ENCODE results near the gene IL5RA. TPM values are rescaled to one million over a fixed set of nuclear protein-coding genes. Genes with fewer than 3 reads are reported as not detected.

The IL5RA gene
- total and polyA plus RNA-seq, 10 of the 15 experiments (the other 5 are each of a cell fraction or from before 2014, with no cell fraction given): 0.04 to 0.53 (median 0.14) TPM; not detected in 6

- in situ Hi-C loops (cut with MboI): no loop called here
- Histone ChIP-seq H3K4me2 (ENCODE audit: control insufficient read depth, insufficient read depth) (peak overlapping the region; percentile 68), H3K4me3 (no peak overlapping the region), H3K27me3 (replicated peaks in 1 of 2; ENCODE audit: control insufficient read depth in 2 of 2, insufficient read depth in 2 of 2, low read length in 1 of 2) (no peaks in the 10 kb centered on the region), H3K36me3 (ENCODE audit: control insufficient read depth in 2 of 2, insufficient read depth in 2 of 2, low read length in 1 of 2) (no peaks in the 10 kb centered on the region), H3K9me3 (replicated peaks; ENCODE audit: control insufficient read depth, insufficient read depth, low read length) (no peaks in the 10 kb centered on the region), H2AFZ (ENCODE audit: control insufficient read depth, low read depth, low read length) (peak overlapping the region; percentile 30), H4K20me1 (ENCODE audit: control insufficient read depth, insufficient read depth) (no peaks in the 10 kb centered on the region), H3K4me1 (ENCODE audit: control insufficient read depth, insufficient read depth, low read length) (peaks cover 26% of the 10 kb centered on the region), H3K27ac (ENCODE audit: control insufficient read depth, insufficient read depth) (peak overlapping the region; percentile 42; the same call in 1 of the 2 replicates), H3K9ac (ENCODE audit: control insufficient read depth, insufficient read depth, low read length) (no peak overlapping the region), H3K79me2 (ENCODE audit: control insufficient read depth, insufficient read depth, low read length) (no peaks in the 10 kb centered on the region)
- DNase-seq (ENCODE audit: low read depth, low spot score): no peak
- 27% methylated on average over 11 of the region's 11 CpGs for WGBS (ENCODE audit: insufficient coverage, insufficient replicate concordance, low lambda C conversion rate, missing lambda C conversion rate)
- FAIRE-seq: peak; percentile 70
- POLR2A ChIA-PET: no interaction called here
- ATAC-seq: peak; percentile 88
- no TSS peak for BruUV-seq (replicated peaks)
- RAD21 ChIA-PET (ENCODE audit: unreplicated experiment): no interaction called here
- intact Hi-C loops (cut with micrococcal nuclease; ENCODE audit: unreplicated experiment): no loop called here
- SMC1A ChIA-PET (ENCODE audit: uncharacterized antibody, unreplicated experiment): interaction anchor here (0.6 to 1.6 kb wide), 3 partner anchors 11 to 27 kb away, joined by 3 to 5 read pairs (median 4); no protein-coding TSS in a partner anchor
- CTCF ChIA-PET: no interaction called here
- no peak for TF ChIP-seq PKNOX1 (IDR thresholded peaks at IDR 0.05)
- no peak for TF ChIP-seq TCF7 (IDR thresholded peaks at IDR 0.05; ENCODE audit: borderline replicate concordance)
- TF ChIP-seq RCOR1 (conservative IDR thresholded peaks at IDR 0.05; ENCODE audit: low read depth, low read length): no peak
- no peak for TF ChIP-seq KDM1A (IDR thresholded peaks at IDR 0.05; ENCODE audit: borderline replicate concordance)
- peak; percentile 35; the same call in 1 of the 2 replicates for TF ChIP-seq NR2F1 (conservative IDR thresholded peaks at IDR 0.05)
- TF ChIP-seq EP300 (IDR thresholded peaks at IDR 0.05; ENCODE audit: borderline replicate concordance in 1 of 2, control insufficient read depth in 1 of 2, low read depth in 2 of 2, low read length in 2 of 2): peak in 1 of 2 experiments; percentile 73; a peak in 2 of 4 replicates
- no peak for TF ChIP-seq FOXM1 (IDR thresholded peaks at IDR 0.05; ENCODE audit: low read depth, low read length)
- TF ChIP-seq ATF7 (IDR thresholded peaks at IDR 0.05; ENCODE audit: low read depth): peak; percentile 73
- TF ChIP-seq ASH2L (IDR thresholded peaks at IDR 0.05; ENCODE audit: borderline replicate concordance, low read depth): no peak
- TF ChIP-seq EGR1 (IDR thresholded peaks at IDR 0.05; ENCODE audit: borderline replicate concordance in 1 of 2, low read depth in 2 of 2, low read length in 2 of 2): no peak
- peak; percentile 45 for TF ChIP-seq NFIC (IDR thresholded peaks at IDR 0.05; ENCODE audit: low read depth, low read length)
- TF ChIP-seq GATAD2B (conservative IDR thresholded peaks at IDR 0.05; ENCODE audit: low read depth): no peak
- TF ChIP-seq SUPT20H (IDR thresholded peaks at IDR 0.05; ENCODE audit: borderline replicate concordance, control insufficient read depth, low read depth, low read length): no peak
- TF ChIP-seq IKZF1 (conservative IDR thresholded peaks at IDR 0.05): peak; percentile 57
- no peak for TF ChIP-seq TAF1 (IDR thresholded peaks at IDR 0.05; ENCODE audit: borderline replicate concordance, low read depth, low read length)
- no peak for TF ChIP-seq ZNF274 (IDR thresholded peaks at IDR 0.05; ENCODE audit: insufficient read depth, insufficient read length)
- TF ChIP-seq NRF1 (conservative IDR thresholded peaks at IDR 0.05; ENCODE audit: low read depth, low read length): no peak
- TF ChIP-seq RELB (IDR thresholded peaks at IDR 0.05; ENCODE audit: low read depth): peak; percentile 34; the same call in 1 of the 2 replicates
- no peak for TF ChIP-seq CBFB (IDR thresholded peaks at IDR 0.05; ENCODE audit: low read depth)
- no peak for TF ChIP-seq TCF12 (IDR thresholded peaks at IDR 0.05; ENCODE audit: low read depth, low read length)
- no peak for TF ChIP-seq NR2C2 (IDR thresholded peaks at IDR 0.05; ENCODE audit: borderline replicate concordance, control insufficient read depth, insufficient read length, low read depth)
- peak; percentile 81 for TF ChIP-seq DPF2 (IDR thresholded peaks at IDR 0.05)
Measured at GRCh38 chr3:3109407-3110298, 521 bp downstream of the IL5RA start.

Data from GM12878 (cell line).